ENCODE measurements around the gene INTU. TPM values are rescaled to one million over a fixed set of nuclear protein-coding genes. Genes with fewer than 3 reads are reported as not detected.

The INTU gene
- total and polyA plus RNA-seq, 7 donors: under 0.01 to 10.0 (median 7.6) TPM

- Histone ChIP-seq H3K4me3 (no peak overlapping the region), H3K36me3 (no peaks in the 10 kb centered on the region), H3K27ac (no peak overlapping the region), H3K27me3 (no peaks in the 10 kb centered on the region), H3K4me1 (no peaks in the 10 kb centered on the region), H3K9me3 (no peaks in the 10 kb centered on the region)
- TF ChIP-seq POLR2A (IDR thresholded peaks at IDR 0.05) (no peak), EP300 (IDR thresholded peaks at IDR 0.05) (no peak), POLR2AphosphoS5 (IDR thresholded peaks at IDR 0.05) (no peak)
- TF ChIP-seq, protein P1, sequence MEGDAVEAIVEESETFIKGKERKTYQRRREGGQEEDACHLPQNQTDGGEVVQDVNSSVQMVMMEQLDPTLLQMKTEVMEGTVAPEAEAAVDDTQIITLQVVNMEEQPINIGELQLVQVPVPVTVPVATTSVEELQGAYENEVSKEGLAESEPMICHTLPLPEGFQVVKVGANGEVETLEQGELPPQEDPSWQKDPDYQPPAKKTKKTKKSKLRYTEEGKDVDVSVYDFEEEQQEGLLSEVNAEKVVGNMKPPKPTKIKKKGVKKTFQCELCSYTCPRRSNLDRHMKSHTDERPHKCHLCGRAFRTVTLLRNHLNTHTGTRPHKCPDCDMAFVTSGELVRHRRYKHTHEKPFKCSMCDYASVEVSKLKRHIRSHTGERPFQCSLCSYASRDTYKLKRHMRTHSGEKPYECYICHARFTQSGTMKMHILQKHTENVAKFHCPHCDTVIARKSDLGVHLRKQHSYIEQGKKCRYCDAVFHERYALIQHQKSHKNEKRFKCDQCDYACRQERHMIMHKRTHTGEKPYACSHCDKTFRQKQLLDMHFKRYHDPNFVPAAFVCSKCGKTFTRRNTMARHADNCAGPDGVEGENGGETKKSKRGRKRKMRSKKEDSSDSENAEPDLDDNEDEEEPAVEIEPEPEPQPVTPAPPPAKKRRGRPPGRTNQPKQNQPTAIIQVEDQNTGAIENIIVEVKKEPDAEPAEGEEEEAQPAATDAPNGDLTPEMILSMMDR (IDR thresholded peaks at IDR 0.05): no peak
- 75 to 84% methylated on average over 2 of the region's 2 CpGs for WGBS, 2 donors
- DNase-seq: no peak
- intact Hi-C loops (cut with DNase I): no loop called here
Observed at GRCh38 chr4:127756906-127757305, 124.1 kb downstream of the INTU start.

GRCh38 chr4:127759228-127759820, 126.6 kb downstream of the INTU start:
- intact Hi-C loops (cut with DNase I): no loop called here
- TF ChIP-seq, protein P1 (IDR thresholded peaks at IDR 0.05): no peak
- no peak for TF ChIP-seq EP300 (IDR thresholded peaks at IDR 0.05)
- TF ChIP-seq POLR2A (IDR thresholded peaks at IDR 0.05): no peak
- no peak for TF ChIP-seq POLR2AphosphoS5 (IDR thresholded peaks at IDR 0.05)
- Histone ChIP-seq H3K9me3 (no peaks in the 10 kb centered on the region), H3K4me3 (no peak overlapping the region), H3K36me3 (no peaks in the 10 kb centered on the region), H3K27ac (no peak overlapping the region), H3K4me1 (no peaks in the 10 kb centered on the region), H3K27me3 (no peaks in the 10 kb centered on the region)
- no peak for DNase-seq
- 59 to 85% methylated on average over 2 of the region's 2 CpGs for WGBS, 2 donors

GRCh38 chr4:127759893-127760292, 127.1 kb downstream of the INTU start:
- H3K4me1 ChIP-seq: no peaks in the 10 kb centered on the region
- intact Hi-C loops (cut with DNase I): no loop called here
- TF ChIP-seq POLR2AphosphoS5 (IDR thresholded peaks at IDR 0.05) (no peak), EP300 (IDR thresholded peaks at IDR 0.05) (no peak), POLR2A (IDR thresholded peaks at IDR 0.05) (no peak)
- TF ChIP-seq, protein P1 (IDR thresholded peaks at IDR 0.05): no peak
- no peaks in the 10 kb centered on the region for H3K9me3 ChIP-seq
- no peaks in the 10 kb centered on the region for H3K36me3 ChIP-seq
- no peak for DNase-seq
- WGBS, 2 donors: 38 to 72% methylated on average over 3 of the region's 3 CpGs
- no peak overlapping the region for H3K27ac ChIP-seq
- H3K27me3 ChIP-seq: no peaks in the 10 kb centered on the region
- H3K4me3 ChIP-seq: no peak overlapping the region

- Histone ChIP-seq H3K4me1 (no peaks in the 10 kb centered on the region), H3K4me3 (no peak overlapping the region), H3K27ac (no peak overlapping the region), H3K27me3 (no peaks in the 10 kb centered on the region), H3K36me3 (no peaks in the 10 kb centered on the region), H3K9me3 (no peaks in the 10 kb centered on the region)
- WGBS, 2 donors: 43 to 64% methylated on average over 4 of the region's 4 CpGs
- no peak for DNase-seq
- TF ChIP-seq POLR2AphosphoS5 (IDR thresholded peaks at IDR 0.05): no peak
- TF ChIP-seq, protein P1 (IDR thresholded peaks at IDR 0.05): no peak
- no peak for TF ChIP-seq EP300 (IDR thresholded peaks at IDR 0.05)
- no peak for TF ChIP-seq POLR2A (IDR thresholded peaks at IDR 0.05)
- intact Hi-C loops (cut with DNase I): no loop called here
Observed at GRCh38 chr4:127771535-127772275, 138.9 kb downstream of the INTU start.
